T-helper 1 cell (primary cell): Measurements from ENCODE around the gene ATG7.
"Not testable (repeated sequence)": the region's sequence is repeated elsewhere in the genome, so short reads cannot be mapped to it uniquely, and the experiment has no call there.

Experiments used
- DNase-seq, 5 donors: peaks; one replicate each; pipeline ENCODE4 v3.0.0-alpha.2; 2012 to 2020

Gene ATG7

DNA sequence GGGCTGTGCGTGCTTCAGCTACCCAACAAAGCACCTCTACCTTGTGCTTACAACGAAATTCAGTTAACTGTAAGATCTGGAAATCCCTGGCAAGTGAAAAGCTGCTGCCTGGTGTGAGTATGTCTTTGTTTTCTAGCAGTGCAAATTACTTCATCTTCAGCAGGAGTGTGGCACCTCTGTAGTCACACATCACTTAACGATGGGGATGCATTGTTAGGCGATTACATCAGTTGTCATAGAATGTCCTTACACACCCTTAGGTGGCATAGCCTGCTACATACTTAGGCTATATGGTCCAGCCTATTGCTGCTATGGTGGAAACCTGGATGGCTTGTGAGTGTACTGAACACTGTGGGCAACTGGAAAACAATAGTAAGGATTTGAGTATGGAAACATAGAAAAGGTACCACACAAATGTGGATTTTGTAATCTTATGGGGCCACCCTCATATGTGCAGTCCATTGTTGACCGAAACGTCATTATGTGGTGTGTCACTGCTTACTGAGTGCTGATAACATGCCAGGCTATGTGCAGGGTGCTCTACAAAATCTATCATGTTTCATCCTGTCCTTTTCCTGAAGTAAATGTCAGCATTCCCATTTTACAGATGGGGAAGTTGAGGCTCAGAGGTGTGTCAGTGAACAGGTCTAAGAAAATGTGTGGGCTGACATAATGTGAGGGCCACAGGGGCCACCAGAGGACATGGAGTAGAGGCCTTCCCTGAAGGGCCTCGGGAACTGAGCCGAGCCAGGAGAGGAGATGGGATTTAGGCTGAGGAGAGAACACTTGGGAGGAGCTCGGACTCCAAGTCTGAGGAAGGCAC, 198.0 kb downstream of the ATG7 start:
- no peak for DNase-seq

DNA sequence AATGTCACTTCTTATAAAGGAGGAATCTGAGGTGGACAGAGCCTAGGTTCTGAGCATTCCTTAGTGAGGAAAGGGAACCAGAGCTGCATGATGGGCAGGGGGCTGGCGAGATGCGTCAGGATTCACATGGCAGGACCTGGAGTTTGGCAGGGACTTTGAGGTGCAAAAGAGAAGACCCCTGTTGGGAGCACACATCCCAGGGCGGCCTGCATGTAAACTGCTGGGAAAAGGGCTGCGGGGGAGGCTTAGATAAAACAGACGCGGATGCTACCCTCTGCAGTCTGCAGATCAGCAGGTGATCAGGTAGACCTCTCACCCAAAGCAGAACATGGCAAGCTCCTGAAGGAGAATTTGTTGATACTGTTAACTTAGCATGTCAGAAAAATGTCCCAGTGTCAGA, 203.1 kb downstream of the ATG7 start:
- no peak for DNase-seq

DNA sequence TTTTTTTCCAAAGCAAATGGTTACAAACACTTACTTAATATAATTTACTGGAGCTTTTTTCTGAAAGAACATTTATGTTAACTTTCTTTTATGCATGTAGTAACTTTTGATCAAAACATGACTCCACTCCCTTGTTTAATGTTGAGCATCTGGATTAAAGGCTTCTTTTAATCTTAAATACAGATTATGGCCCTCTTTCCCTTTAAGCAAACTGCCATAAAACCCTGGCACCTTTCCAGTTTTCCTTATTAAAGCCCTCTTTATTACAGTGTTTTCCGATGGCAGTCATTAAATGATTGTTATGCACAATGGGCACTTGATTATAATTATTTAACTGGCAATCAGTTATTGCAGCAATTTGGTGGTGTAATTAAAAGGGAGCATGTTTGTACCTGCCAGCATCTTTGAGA, 204.5 kb downstream of the ATG7 start:
- no peak for DNase-seq

DNA sequence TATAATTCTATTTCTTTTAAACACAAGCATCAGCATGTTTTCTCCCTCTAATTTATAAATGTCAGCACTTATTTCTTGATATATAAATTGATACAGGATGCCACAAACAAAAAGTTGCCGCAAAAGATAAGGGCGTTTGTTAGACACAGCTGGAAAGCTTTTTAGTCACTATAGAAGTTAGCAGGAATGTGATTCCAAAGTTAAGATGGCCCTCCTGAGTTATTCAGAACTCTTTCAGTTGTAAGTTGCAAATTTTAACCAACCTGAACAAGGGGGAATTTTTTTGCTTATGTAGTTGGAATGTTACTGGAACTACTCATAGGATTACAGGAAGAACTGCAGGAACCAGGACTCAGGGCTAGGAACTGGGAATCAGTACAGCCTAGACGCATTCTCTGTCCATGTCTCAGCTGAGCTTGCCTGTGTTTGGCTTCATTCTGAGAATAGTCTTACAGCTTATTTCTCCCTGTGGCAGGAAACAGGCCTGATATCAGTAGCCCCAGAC, 205.3 kb downstream of the ATG7 start:
- DNase-seq: no peak

DNA sequence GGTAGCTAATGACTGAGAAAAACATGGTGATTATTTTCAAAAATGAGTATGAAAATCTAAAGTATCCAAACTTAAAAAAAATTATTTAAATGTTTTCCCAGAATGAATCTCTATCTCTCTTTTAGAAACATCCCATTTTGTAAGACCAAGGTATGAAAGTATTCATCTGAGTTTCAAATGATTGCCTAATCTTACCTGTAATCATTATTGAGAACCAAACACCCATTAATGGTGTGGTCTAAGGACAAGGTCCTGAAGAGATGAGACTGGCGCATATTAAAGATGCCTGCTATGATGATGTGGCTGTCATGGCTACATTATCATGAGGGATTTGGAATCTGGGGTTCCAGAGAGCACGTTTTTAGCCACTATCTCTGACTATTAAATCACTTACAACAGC, 206.0 kb downstream of the ATG7 start:
- no peak for DNase-seq

DNA sequence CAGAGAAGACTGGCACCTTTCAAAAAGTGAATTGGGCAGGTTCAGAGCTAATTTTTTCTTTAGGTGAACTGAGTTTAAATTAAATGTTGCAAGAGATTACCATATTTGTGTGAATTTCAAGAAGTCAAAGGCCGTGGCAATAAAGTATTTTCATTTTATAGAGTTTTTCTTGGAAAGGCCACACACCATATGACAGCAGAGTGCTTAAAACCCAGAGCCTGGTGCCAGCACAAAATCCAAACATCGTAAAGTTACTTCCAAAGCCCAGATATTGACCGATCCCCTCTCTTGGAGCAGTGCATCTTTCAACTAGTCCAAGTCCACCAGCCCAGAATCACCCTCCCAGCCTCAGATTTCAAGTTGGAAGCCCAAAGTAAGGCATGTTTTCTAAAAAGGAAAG, 207.0 kb downstream of the ATG7 start:
- DNase-seq: no peak

DNA sequence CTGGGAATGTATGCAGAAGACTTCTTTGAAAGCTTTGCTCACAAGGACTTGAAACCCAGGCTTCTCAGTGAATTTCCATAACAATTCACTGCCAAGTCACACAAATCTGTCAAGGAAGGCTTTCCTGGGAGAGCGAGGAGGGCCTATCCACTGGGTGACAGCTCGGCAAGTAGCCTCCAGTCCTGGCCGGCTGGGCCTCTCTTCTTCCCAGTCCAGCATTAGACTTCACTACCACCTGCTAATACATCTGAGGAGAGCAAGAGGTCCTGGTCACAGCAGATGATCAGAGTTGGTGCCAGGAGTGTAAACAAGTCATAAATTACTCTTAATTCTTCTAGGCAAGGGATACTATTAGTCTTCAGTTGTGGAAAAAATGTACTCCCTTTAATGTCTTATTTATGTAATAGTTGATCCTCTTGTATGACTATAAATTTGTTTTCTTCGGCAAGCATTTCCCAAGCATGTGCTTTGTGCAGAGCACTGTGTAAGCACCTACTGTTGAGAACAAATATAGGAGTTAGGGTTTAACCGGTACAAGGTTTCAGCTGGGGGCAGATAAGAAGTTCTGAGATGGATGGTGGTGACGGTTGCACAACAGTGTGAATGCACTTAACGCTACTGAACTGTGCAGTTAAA, 208.6 kb downstream of the ATG7 start:
- no peak for DNase-seq

DNA sequence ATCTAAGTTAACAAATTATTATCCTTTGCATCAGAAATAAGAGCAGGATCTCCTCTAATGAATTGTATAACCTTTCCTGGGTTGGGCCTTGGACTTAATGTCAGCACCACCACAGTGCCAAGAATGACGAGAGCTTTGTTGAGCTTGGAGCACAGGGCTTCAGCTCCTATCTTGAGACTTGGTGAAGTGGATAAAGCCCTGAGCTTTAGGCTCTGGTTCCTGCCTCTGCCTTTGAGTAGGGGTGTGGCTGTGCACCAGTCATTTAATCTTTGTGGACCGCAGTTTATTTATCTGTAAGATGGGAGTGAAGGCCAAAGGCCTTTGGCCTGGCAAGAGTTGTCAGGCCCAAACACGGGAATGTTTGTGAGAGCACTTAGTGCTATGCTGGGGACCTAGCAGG, 209.4 kb downstream of the ATG7 start:
- no peak for DNase-seq

DNA sequence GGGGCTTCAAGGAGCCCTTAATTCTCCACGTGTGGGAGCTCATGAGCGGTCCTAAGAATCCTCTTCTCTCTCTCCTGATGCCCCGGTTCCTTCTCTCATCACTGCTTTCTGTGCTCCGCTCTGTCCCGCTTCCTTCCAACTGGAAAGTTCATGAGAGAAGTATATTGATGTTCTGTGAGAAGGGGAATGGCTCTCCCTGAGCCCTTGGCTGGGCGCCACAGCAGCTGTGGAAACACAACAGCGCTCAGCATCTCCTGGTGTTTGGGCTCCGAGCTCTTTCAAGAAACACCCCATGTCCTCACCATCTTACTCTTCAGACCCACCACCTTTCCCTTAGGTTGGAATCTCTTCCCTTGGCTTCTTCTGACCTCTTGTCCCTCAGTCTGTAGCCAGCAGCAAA, 209.8 kb downstream of the ATG7 start:
- DNase-seq: no peak

DNA sequence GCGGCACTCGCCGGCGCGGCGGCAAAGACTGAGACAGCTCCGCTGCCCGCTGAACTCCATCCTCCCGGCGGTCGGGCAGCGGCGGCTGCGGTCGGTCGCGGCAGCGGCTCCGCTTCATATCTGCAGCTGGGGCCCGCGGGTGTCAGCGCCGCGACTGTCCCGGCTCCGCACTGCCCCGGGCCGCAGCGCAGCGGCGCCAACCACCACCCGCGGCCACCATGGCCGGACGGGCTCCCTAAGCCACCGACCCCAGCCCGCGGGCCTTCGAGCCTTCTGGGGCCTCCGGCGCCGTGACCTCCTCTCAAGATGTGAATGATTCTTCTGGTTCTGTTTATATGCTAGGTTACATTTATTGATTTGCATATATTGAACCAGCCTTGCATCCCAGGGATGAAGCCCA, 216.2 kb downstream of the ATG7 start:
- DNase-seq: not testable (repeated sequence)

DNA sequence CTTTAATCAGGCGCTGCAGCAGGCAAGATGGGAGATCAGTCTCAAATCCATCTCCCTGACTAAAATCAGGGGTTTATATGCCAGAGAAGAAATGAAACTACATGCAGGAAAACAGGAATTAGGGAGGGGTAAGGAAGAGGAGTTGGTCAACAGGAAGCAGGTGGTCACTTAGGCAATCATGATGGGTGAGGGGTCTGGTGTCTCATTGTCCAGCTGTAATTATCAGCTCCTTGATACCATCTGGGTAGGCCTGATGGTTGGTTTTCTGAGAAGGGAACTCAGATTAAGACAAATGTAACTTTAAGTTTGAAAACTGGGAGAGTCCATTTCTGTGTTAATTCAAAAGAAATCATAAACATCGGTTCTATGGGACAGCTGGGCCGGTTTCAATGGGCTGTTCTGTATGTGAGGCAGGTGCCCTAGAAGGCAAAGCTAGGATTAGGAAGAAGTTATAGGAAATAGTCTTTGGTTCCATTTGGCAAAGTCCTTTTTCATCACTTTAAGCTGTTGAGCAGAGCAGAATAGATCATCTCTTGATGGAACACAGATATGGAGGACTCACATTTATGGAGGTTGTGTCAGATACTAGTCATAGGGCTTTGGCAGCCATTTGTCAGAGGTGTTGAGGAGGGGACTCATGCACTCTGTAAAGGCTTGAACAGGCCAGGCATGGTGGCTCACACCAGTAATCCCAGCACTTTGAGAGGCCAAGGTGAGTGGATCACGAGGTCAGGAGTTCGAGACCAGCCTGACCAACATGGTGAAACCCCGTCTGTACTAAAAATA, 222.1 kb downstream of the ATG7 start:
- no peak for DNase-seq

DNA sequence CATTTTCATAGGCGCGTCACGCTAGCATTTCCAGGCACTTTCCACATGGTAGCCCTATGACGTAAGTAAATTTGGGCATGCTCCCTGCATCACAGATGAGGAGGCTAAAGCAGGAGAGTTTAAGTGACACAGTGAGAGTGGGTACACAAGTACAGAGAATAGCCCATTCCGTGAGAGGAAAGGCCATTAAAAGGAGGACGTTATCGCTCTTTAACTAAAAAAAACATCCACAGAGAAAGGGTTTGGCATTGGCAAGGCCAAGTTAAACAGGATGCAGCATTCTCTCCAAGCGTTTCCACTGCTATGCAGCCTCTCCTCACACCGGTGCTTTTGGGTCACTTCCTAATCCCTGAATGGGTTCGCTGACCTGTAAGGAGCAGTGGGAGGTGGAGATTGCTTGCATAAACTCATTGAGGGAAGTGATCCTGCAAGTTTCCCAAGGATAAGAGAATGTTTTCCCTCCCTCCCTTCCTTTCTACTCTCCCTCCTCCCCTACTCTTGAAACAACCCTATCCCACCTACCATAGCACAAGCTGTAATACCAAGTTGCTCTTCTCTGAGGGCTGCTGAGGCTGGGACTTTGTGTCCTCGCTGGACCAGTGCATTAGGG, 223.9 kb downstream of the ATG7 start:
- DNase-seq: no peak

DNA sequence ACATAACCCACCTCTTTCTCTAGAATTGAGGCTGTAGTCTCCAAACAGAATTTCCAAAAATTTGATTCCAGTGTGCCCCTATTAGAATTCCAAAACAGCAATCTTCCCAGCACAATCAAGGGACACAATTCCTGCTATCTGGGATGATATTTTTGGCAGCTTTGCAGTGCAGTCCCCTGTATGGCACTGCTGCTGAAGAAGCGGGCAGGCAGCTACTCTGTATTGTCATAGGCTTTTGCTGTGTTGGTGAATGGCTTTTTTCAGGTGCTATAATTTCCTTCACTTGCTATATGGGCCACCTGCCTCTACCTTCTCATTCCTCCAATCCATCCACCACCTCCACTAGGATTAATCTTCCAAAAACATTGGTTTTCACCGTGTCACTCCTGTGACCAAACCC, 226.0 kb downstream of the ATG7 start:
- no peak for DNase-seq

DNA sequence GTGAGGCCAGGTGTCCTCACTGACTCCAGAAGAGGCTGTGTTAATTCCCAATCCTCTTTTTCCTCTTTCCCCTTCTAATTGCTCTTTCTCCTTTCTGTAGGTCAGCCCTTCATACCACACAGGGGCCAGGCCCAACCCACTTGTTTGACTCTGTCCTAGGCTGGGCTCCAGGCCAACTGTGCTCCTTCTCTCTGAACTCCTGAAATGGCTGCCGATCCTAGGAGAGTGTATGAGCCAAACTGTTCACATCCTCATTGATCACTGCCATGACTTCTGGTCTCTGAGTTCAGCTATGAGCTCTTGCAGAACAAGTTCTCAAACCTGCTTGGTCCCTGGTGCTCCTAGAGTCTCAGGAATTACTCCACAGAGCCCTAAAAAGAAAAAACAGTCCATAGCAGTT, 226.4 kb downstream of the ATG7 start:
- DNase-seq: no peak

DNA sequence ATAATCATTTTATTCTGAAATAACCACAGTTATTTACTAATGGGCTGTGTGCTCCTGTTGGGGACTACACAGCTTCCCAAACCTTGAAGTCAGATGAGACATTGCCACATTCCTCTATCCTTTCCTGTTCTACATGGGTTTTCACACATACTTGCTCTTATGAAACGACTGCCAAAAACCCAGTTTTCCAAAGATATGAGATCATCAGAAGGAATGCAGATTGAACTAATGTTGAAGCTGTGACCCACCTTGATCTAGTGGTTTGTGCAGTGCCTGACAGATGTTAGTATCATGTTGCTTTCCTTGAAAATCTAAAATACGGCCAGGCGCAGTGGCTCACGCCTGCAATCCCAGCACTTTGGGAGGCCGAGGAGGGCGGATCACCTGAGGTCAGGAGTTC, 226.9 kb downstream of the ATG7 start:
- DNase-seq: no peak

DNA sequence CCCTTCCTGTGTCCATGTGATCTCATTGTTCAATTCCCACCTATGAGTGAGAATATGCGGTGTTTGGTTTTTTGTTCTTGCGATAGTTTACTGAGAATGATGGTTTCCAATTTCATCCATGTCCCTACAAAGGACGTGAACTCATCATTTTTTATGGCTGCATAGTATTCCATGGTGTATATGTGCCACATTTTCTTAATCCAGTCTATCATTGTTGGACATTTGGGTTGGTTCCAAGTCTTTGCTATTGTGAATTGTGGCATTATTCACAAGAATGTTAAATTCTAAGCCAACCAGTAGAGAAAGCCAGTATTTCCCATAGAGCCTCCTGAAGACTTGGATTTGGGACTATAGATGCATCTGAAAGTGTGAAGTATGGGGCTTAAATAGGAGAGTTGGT, 230.2 kb downstream of the ATG7 start:
- DNase-seq: not testable (repeated sequence)

DNA sequence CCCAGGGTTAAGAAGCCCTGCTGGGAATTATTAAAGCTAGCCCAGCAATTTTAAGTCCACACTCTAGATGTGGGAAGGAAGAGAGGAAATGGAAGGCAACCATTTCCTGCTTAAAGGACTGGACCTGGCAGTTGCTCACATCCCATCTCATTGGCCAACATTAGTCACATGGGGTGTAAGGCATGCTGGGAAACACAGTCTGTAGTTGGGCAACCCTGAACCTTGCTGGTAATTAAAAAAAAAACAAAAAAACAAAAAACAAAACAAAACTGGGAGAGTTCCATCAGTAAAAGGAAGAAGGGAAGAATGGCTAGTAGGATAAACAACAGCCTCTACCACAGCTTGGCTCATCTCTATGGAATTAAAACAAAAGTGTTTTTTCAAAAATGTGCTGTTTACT, 235.5 kb downstream of the ATG7 start:
- DNase-seq: no peak

DNA sequence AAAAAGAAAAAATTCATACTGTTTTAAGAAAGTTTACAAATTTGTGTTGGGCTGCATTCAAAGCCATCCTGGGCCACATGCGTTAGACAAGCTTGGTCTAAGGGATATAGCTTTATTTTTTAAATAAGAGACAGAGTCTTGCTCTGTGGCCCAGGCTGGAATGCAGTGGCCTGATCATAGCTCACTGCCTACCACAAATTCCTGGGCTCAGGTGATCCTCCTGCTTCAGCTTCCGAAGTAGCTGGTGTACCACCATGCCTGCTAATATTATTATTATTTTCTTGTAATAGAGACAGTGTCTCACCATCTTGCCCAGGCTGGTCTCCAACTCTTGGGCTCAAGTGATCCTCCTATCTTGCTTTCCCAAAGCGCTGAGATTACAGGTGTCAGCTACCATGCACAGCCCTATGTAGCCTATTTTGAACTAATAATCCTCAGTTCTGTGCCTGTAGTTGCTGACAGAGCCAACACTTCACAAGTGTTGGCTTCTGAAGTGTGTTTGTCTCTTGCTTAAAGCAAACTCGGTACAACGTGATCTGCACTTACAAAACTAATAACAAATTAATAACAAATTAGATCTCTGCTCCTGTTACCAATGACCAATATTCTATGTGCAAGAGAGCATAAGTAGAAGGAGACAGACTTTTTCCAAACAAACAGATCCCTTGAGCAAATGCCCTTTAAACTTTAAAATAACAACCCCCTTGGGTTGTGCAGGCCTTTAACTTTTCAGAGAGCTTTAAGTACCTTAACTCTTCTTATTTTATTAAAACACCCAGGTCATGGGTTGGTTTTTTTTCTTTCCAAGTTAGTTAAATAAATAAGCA, 236.4 kb downstream of the ATG7 start:
- DNase-seq: no peak

DNA sequence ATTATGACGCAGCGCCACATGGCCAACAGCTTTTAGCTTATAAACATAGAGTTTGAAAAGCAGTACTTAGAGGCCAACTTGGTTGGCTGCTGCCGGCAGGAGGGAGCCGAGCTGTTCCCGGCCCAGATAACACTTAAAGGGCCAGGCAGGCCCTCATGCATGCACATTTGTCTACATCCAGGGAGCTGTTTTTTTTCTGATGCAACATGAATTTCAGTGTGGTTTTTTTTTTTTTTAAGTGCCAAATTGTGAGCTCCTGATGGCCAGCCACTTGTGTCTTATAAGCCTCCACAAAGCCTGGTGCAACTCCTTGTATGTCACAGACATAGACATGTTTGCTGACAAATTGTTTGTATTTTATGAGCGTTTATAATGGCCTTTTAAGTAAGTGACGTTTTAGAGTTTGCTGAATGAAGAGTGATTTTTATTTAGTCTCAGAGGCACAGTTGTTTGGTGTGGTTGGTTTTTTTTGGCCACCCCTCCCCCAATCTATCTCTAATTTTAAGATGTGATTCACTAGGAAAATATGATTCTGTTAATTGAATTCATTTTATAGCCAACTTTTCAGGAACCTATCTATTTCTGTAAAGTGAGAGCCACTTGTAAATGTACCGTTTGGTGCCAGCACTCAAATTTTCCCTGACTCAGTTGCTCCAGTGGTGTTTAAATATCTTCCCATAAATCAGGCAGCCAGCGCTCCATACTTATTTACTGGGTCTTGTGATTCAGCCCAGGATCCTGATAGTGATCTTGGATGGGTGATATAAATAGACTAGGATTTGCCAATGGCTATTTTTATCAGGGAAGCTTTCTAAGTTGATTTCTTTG, 237.2 kb downstream of the ATG7 start:
- no peak for DNase-seq

DNA sequence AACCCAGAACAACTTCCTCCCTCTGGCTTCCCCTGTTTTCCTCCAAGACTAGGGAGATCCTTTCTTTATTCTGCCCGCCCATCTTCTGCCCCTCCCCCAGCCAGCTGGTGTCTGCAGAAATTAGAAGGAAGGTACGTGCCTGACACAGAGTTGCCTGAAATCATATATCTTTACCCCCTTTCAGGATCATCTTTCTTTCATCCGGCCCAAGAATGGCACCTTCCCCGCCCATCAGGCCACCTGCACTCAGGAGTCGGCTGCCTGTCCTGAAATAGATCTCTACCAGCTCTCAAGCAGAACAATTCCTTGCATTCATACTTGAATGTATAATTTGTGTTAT, 237.8 kb downstream of the ATG7 start:
- DNase-seq: no peak

DNA sequence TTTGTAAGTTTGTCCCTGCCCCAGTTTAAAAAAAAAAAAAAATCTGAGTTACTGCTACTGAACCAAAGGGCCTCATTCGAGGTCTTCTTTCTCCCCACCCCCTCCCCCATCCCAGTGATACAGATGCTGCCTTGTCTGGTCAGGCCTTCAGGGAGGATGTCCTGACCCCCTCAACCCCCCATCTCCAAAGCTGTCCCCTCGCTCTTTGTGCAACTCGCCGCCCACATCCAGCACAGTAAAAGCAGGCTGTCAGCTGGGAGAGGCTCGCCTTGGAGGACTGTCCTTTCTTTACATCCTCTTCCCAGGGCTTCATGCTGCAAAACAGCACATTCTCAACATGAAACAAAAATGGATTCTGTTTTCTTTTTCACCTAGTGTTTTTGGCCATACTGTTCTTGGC, 238.2 kb downstream of the ATG7 start:
- DNase-seq: no peak
